Chondrocyte (in vitro differentiated cells): ENCODE data around the gene UBE2O. TPM values are rescaled to one million over a fixed set of nuclear protein-coding genes. Genes with fewer than 3 reads are reported as not detected.

ENCODE experiments used
- DNase-seq: peaks from one replicate; pipeline ENCODE4 v3.0.0; 2021; ENCODE audit warnings: mixed read lengths, low spot score
- H3K27ac Mint-ChIP-seq: one replicate; pipeline ENCODE4 v1.8.0; 2021; ENCODE audit warnings: mild to moderate bottlenecking, moderate library complexity, mixed read lengths; ENCODE audit not compliant: unreplicated experiment
- H3K27me3 Mint-ChIP-seq: 2 replicates; pipeline ENCODE4 v1.8.0; 2021; ENCODE audit warnings: low read depth, mixed read lengths
- H3K36me3 Mint-ChIP-seq: 2 replicates; pipeline ENCODE4 v1.8.0; 2021; ENCODE audit warnings: low read depth, mixed read lengths
- H3K4me1 Mint-ChIP-seq: 2 replicates; pipeline ENCODE4 v1.8.0; 2021; ENCODE audit warnings: low read depth, mild to moderate bottlenecking, mixed read lengths
- H3K4me3 Mint-ChIP-seq: one replicate; pipeline ENCODE4 v1.8.0; 2021; ENCODE audit warnings: mild to moderate bottlenecking, moderate library complexity, mixed read lengths; ENCODE audit not compliant: unreplicated experiment
- H3K9me3 Mint-ChIP-seq: 2 replicates; pipeline ENCODE4 v1.8.0; 2021; ENCODE audit warnings: low read depth, mixed read lengths
- total RNA-seq: library from RNA; stranded (reverse); gene quantifications from 3 replicates; pipeline ENCODE4 v1.2.1, GENCODE V29; 2021
- TF ChIP-seq, protein P1 (sequence below): fragments of 200-600 bp; sonication (generic); IDR thresholded peaks from 2 replicates; pipeline ENCODE4 v1.5.0; 2021; ENCODE audit warnings: antibody characterized with exemption, mild to moderate bottlenecking, moderate library complexity

UBE2O gene
- total RNA-seq, 1 donor from 2014 or later, result 22.1 TPM

DNA sequence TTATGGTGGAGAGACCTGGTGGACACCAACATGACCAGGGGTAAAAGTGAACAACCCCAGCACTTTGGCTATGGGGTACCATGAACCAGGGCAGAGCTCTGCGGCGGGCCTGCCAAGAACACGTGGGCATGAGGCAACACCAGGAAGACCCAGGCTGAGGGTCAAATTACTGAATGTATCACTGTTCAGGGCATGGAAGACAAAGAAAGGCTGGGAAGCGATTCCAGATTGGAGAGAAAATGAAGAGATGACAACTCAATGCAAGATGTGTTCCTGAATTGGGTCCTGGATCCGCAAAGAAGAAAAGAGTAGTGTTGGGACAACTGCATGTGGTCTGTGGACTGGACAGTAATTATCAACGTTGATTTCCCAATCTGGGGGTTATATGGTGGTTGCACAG, 48.7 kb downstream of the UBE2O start:
- no peaks in the 10 kb centered on the region for H3K9me3 Mint-ChIP-seq
- DNase-seq, result no peak
- peaks cover 36% of the 10 kb centered on the region for H3K36me3 Mint-ChIP-seq
- H3K4me1 Mint-ChIP-seq, result peaks cover 7% of the 10 kb centered on the region
- H3K27ac Mint-ChIP-seq, result no peak overlapping the region
- H3K4me3 Mint-ChIP-seq, result no peak overlapping the region
- no peaks in the 10 kb centered on the region for H3K27me3 Mint-ChIP-seq
- TF ChIP-seq, protein P1, sequence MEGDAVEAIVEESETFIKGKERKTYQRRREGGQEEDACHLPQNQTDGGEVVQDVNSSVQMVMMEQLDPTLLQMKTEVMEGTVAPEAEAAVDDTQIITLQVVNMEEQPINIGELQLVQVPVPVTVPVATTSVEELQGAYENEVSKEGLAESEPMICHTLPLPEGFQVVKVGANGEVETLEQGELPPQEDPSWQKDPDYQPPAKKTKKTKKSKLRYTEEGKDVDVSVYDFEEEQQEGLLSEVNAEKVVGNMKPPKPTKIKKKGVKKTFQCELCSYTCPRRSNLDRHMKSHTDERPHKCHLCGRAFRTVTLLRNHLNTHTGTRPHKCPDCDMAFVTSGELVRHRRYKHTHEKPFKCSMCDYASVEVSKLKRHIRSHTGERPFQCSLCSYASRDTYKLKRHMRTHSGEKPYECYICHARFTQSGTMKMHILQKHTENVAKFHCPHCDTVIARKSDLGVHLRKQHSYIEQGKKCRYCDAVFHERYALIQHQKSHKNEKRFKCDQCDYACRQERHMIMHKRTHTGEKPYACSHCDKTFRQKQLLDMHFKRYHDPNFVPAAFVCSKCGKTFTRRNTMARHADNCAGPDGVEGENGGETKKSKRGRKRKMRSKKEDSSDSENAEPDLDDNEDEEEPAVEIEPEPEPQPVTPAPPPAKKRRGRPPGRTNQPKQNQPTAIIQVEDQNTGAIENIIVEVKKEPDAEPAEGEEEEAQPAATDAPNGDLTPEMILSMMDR, result no peak

DNA sequence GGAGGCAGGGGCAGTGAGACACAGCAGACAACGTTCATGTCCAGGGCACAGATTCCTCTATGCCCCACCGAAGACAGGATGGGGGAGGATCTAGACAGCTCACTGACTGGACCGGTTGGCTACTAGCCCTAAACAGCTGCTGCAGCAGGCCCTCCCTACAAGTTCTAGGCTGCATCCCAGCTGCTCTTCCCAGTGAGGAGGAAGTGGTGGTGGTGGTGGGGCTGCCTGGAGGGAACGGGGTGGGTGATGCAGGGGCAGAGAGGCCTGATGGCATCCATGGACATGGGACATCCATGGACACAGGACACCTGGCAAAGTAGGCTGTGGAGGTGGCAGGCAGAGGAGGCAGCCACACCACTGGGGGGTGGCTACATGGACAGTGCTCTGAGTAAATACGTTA, 50.2 kb downstream of the UBE2O start:
- no peak for DNase-seq
- Mint-ChIP-seq H3K36me3 (peaks cover 36% of the 10 kb centered on the region), H3K27ac (no peak overlapping the region), H3K4me1 (peaks cover 7% of the 10 kb centered on the region), H3K4me3 (no peak overlapping the region), H3K27me3 (no peaks in the 10 kb centered on the region), H3K9me3 (no peaks in the 10 kb centered on the region)
- TF ChIP-seq, protein P1, result no peak

DNA sequence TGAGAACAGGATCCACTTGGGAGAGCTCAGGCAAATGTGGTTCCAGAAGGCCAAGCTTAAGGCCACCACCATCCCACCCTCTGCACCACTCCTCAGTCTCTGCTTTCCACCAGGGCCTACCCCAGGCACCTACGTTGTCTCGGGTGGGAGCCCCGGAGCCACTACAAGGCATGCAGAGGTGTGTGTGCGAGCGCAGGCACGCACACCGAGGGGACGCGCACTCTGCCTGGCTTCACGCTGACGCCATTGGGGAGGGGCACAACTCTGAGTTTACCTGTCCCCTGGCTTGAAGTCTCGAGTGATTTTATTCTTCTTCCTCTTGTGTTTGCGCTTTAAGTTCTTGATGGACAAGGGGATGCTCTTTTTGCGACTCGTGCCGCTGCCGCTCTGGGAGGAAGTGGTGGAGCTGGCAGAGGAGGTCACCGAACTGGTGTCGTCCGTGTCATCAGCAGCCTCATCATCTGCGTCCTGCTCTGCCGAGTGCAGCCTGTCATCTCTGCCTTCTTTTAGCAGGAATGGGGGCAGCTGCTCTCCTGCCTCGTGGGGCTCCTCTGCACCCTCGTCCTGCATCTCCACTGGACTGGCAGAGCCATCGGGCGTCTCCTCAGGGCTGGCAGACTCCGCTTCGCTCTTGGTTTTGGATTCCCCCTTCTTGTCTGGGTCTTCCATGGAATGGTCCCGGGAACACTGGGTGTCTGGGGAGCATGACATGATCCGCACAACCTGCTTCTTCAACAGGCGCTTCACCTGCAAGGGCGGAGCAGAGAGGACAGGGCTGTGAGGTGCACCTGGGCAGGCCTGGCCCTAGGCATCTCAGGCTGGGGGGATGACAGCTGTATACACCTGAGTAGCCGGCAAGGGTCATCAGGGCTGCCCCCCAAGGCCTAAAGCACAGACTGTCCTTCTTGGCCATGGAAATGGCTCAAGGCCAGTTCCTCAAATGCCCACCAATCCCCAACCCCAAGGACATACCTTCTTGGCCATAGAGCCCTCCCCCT, 53.5 kb downstream of the UBE2O start:
- Mint-ChIP-seq H3K9me3 (no peaks in the 10 kb centered on the region), H3K27ac (no peak overlapping the region), H3K36me3 (peaks cover 41% of the 10 kb centered on the region), H3K4me1 (no peaks in the 10 kb centered on the region), H3K4me3 (no peak overlapping the region), H3K27me3 (no peaks in the 10 kb centered on the region)
- TF ChIP-seq, protein P1, result no peak
- no peak for DNase-seq

DNA sequence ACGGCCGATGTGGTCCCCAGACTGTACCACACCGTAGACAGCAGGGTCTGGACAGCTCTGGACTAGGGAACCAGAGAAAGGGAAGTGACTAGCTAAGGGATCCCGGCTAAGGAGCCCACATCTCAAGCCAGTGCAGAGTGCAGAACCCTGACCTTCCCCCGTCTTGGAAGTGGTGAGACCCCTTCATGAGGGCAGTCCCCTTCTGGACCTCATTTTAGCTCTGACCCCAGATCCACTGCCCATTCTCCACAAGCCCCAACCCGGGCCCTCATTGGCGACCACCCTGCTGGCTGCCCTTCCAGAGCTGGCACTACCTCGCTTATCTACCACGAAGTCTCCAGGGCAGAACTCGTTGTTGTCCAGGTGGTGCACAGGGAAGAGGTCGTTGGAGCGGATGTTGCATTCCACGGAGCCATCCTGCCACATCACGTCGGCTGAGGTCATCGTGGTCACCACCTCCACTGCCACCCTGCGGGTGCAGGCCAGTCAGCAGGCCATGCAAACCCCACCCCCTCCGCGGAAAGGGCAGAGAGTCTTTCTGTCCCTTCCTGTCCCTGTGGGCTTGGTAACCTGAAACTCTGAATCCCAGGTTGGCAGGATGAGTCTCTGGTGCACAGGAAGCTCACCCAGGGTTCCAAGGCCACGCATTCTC, 54.3 kb downstream of the UBE2O start:
- Mint-ChIP-seq H3K4me1 (no peaks in the 10 kb centered on the region), H3K27ac (no peak overlapping the region), H3K36me3 (peaks cover 39% of the 10 kb centered on the region), H3K9me3 (no peaks in the 10 kb centered on the region), H3K4me3 (no peak overlapping the region), H3K27me3 (no peaks in the 10 kb centered on the region)
- DNase-seq, result peak; percentile 90
- TF ChIP-seq, protein P1, result no peak

DNA sequence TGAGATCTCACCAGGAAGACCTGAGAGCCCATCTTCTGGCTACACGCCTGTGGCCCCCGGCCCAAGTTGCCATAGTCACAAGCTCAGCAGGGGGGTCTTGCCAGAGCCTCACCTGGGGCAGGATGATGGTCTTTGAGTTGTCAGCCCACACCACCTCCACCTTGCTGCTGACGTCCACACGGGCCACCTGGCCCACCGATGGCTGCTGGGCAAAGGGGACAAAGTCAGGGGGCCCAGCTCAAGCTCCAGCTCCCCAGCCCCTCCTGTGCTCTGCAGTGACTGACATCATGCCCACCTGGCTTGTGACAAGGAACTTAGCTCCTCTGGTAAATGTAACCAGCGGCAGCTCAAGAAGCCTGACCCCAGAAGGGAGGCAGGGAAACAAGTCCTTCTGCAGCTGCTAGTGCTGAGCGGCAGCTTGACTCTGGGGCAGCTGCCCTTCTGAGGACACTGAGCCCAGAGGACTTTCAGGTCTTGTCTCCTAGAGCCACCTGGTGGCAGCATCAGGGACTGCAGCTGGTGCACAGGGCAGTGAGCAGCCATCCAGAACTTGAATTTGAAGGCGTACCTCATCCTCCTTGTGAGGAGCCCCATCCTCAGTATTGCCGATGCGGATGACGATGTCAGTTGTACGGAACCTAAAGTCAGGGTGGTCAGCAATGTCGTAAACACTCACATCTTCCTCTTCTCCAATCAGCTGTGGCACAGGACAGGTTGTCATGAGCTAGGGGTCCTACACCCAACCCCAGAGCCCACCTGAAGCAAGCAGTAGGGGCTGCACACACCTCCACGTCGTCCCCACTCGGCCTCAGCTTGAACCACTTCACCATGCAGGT, 55.0 kb downstream of the UBE2O start:
- H3K27ac Mint-ChIP-seq, result no peak overlapping the region
- DNase-seq, result peak; percentile 94
- H3K36me3 Mint-ChIP-seq, result peaks cover 40% of the 10 kb centered on the region
- H3K4me3 Mint-ChIP-seq, result no peak overlapping the region
- H3K9me3 Mint-ChIP-seq, result no peaks in the 10 kb centered on the region
- H3K4me1 Mint-ChIP-seq, result no peaks in the 10 kb centered on the region
- no peaks in the 10 kb centered on the region for H3K27me3 Mint-ChIP-seq
- TF ChIP-seq, protein P1, result peak; percentile 91
